NT2/D1 (cell line): ENCODE measurements around the gene SFXN2.

Experiments used
- SUZ12 ChIP-seq: IDR thresholded peaks from 2 replicates; pipeline ENCODE4 v1.6.1; 2011; ENCODE audit not compliant: insufficient read length, insufficient read depth; ENCODE audit errors: extremely low read depth
- YY1 ChIP-seq: IDR thresholded peaks from 2 replicates; pipeline ENCODE4 v1.6.1; 2011; ENCODE audit not compliant: insufficient read length, insufficient read depth
- ZNF274 ChIP-seq: IDR thresholded peaks from 2 replicates; pipeline ENCODE4 v1.6.1; 2011; ENCODE audit warnings: mild to moderate bottlenecking, low read depth, low read length

- TF ChIP-seq ZNF274 (no peak), SUZ12 (no peak), YY1 (no peak)
These were observed 77.4 kb downstream of the SFXN2 start for GRCh38 chr10:102791754-102792395.
